Choroid plexus epithelial cell (primary cell): ENCODE results near the gene RYR3.

Experiments used
- DNase-seq: peaks from one replicate; pipeline ENCODE4 v3.0.0-alpha.2; 2010; ENCODE audit warnings: low read depth
- H3K4me3 ChIP-seq: 2 replicates; pipeline ENCODE4 v1.5.1; 2011; ENCODE audit warnings: low read depth, mild to moderate bottlenecking, control low read depth, low read length, moderate library complexity
- CTCF ChIP-seq: conservative IDR thresholded peaks from 2 replicates; pipeline ENCODE4 v1.5.1; 2011; ENCODE audit warnings: low read depth, mild to moderate bottlenecking, control low read depth, inconsistent platforms, low read length, moderate library complexity

Gene RYR3

DNA sequence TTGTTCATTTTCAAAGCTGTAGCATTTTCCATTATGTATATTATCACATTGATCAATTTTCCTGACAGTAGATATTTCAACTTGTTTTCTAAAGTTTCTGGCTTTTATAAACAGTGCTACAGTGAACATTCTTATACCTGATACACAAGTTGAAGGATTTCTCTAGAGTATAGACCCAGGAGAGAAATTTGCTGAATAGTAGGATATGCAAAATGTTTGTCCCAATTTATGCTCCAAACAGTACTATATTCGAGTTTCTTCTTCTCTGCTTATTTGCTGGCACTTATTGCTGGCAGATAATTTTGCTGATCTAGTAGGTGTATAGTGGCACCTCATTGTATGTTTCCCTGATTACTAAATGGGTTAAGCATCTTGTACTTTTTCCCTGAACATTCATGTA lies 540.3 kb downstream of the RYR3 start:
- H3K4me3 ChIP-seq, result no peak overlapping the region
- no peak for DNase-seq
- TF ChIP-seq CTCF, result no peak

GRCh38 chr15:33852094-33852493 lies 541.3 kb downstream of the RYR3 start:
- no peak for TF ChIP-seq CTCF
- H3K4me3 ChIP-seq, result no peak overlapping the region
- peak; percentile 55 for DNase-seq

GRCh38 chr15:33852570-33852969 lies 541.8 kb downstream of the RYR3 start:
- no peak for TF ChIP-seq CTCF
- DNase-seq, result peak; percentile 58
- H3K4me3 ChIP-seq, result no peak overlapping the region

DNA sequence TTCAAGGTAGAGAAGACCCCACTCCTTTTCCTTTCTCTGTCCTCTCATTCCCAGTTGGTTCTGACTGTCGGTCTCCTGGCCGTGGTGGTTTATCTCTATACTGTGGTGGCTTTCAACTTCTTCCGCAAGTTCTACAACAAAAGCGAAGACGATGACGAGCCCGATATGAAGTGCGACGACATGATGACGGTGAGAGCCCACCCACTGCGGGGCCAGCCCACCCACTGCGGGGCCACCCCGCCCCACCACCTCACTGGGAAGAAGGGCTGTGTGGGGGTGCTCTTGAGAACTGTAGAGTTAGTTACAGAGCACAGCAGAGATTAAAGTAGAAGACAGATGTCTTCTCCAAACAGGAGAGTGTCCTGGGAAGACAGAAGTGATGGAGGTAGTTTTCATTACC lies 547.0 kb downstream of the RYR3 start:
- no peak for TF ChIP-seq CTCF
- DNase-seq, result no peak

GRCh38 chr15:33858836-33859235 lies 548.1 kb downstream of the RYR3 start:
- no peak for TF ChIP-seq CTCF
- H3K4me3 ChIP-seq, result no peak overlapping the region
- no peak for DNase-seq

More for the DNA sequence above, 547.0 kb downstream of the RYR3 start:
- H3K4me3 ChIP-seq, result no peak overlapping the region

- no peak overlapping the region for H3K4me3 ChIP-seq
- no peak for TF ChIP-seq CTCF
- DNase-seq, result no peak
These were observed 549.3 kb downstream of the RYR3 start for GRCh38 chr15:33859992-33860545.

DNA sequence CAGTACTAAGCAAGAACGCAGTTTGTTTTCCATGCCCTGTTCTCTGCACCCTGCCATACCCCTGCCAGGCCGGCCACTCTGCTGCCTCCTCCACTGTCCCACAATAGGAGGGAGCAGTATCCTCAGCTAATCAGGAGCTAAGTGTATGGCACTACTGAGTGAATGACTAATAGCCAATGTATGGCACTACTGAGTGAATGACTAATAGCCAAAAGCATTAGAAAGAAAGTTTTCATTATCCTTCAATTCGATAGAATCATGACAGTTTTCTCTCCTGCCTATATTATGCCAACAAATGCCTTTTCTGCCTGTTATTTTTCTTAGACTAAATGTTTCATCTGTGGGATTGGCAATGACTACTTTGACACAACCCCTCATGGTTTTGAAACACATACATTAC lies 550.0 kb downstream of the RYR3 start:
- H3K4me3 ChIP-seq, result no peak overlapping the region
- peak; percentile 69 for DNase-seq
- TF ChIP-seq CTCF, result no peak
